K562 (cell line): ENCODE data around the gene PINK1. TPM values are rescaled to one million over a fixed set of nuclear protein-coding genes. Genes with fewer than 3 reads are reported as not detected.
A peak's percentile ranks its signal among the peaks of the same experiment; 100 is the strongest.

Experiments
- C11orf30 ChIP-seq: fragments of 450-650 bp; IDR thresholded peaks from 2 replicates; pipeline ENCODE4 v1.6.1; 2016; ENCODE audit warnings: low read depth, mild to moderate bottlenecking
- DPF2 ChIP-seq: fragments of 450-650 bp; IDR thresholded peaks from 2 replicates; pipeline ENCODE4 v1.6.1; 2016
- EP300 ChIP-seq: IDR thresholded peaks from 2 replicates; pipeline ENCODE4 v1.6.1; 2012; ENCODE audit warnings: low read length, improper control_type of control experiment
- GTF2F1 ChIP-seq: IDR thresholded peaks from 2 replicates; pipeline ENCODE4 v1.6.1; 2011; ENCODE audit warnings: low read depth, low read length, improper control_type of control experiment
- HBP1 ChIP-seq: fragments of 450-650 bp; formaldehyde crosslinking; IDR thresholded peaks from 2 replicates; pipeline ENCODE4 v1.4.0; 2022; ENCODE audit warnings: missing genetic modification characterization
- PRDM10 ChIP-seq: fragments of 450-650 bp; IDR thresholded peaks from 2 replicates; pipeline ENCODE4 v1.6.1; 2018; ENCODE audit not compliant: partially characterized antibody
- RBM15 ChIP-seq: fragments of 200-400 bp; formaldehyde crosslinking; IDR thresholded peaks from 2 replicates; pipeline ENCODE4 v1.6.1; 2018; ENCODE audit warnings: mild to moderate bottlenecking, low read length, moderate library complexity; ENCODE audit not compliant: insufficient read depth
- REST ChIP-seq, 2 experiments: fragments of 450-650 bp; formaldehyde crosslinking in 1 of 2; IDR thresholded peaks; 2 replicates each; pipeline versions ENCODE4 v1.4.0 to v1.6.1; 2014 to 2020; ENCODE audit warnings: mild to moderate bottlenecking in 2 of 2, borderline replicate concordance in 1 of 2, low read depth in 1 of 2
- ZNF146 ChIP-seq: IDR thresholded peaks from one replicate; pipeline ENCODE4 v1.6.1; 2018; ENCODE audit warnings: missing compliant biosample characterization; ENCODE audit not compliant: unreplicated experiment
- ZNF197 ChIP-seq: fragments of 200-800 bp; sonication (Bioruptor generic); IDR thresholded peaks from 2 replicates; pipeline ENCODE4 v1.6.1; 2016; ENCODE audit warnings: low read depth, missing genetic modification characterization, missing compliant biosample characterization
- ZNF224 ChIP-seq: sonication (generic); formaldehyde crosslinking; IDR thresholded peaks from 2 replicates; pipeline ENCODE4 v1.8.0; 2022; ENCODE audit warnings: mild to moderate bottlenecking, missing genetic modification reagents
- ZNF57 ChIP-seq: fragments of 450-650 bp; formaldehyde crosslinking; IDR thresholded peaks from 2 replicates; pipeline ENCODE4 v1.4.0; 2020; ENCODE audit warnings: mild to moderate bottlenecking, moderate library complexity
- ZNF586 ChIP-seq: fragments of 450-650 bp; formaldehyde crosslinking; conservative IDR thresholded peaks from 2 replicates; pipeline ENCODE4 v1.4.0; 2020; ENCODE audit warnings: mild to moderate bottlenecking, moderate library complexity
- polyA plus RNA-seq, 8 experiments: library from polyadenylated mRNA; depleted of rRNA in 4 of 8; stranded (reverse) in 5 of 8; unstranded in 3 of 8; fragments of >200 nt; fragmentation: Nextera tagmentation in 2 of 8; fragmentation: Illumina TruSeq in 1 of 8; extraction: Ambion mirVana in 2 of 8; extraction: Trizol in 1 of 8; gene quantifications; 2 replicates each; pipeline versions ENCODE4 v1.2.1 to v1.2.3, GENCODE V29; 2011 to 2014; ENCODE audit warnings: inconsistent platforms in 1 of 8, missing spikeins in 1 of 8
- total RNA-seq, 7 experiments: library from RNA; depleted of rRNA in 6 of 7; stranded (reverse); fragments of >200 nt in 6 of 7; fragmentation: Illumina TruSeq in 2 of 7; extraction: Trizol in 2 of 7; gene quantifications; 2 replicates each; pipeline versions ENCODE4 v1.2.1 to v1.2.3, GENCODE V29; 2011 to 2021; ENCODE audit warnings: low replicate concordance in 1 of 7

PINK1 gene
- total and polyA plus RNA-seq, 9 of the 15 experiments (the other 6 are each of a cell fraction or from before 2014, with no cell fraction given): 1.5 to 11.3 (median 6.8) TPM

- peak; percentile 66 for TF ChIP-seq REST (IDR thresholded peaks at IDR 0.05; ENCODE audit: borderline replicate concordance)
- peak; percentile 20; the same call in 1 of the 2 replicates for TF ChIP-seq REST (CRISPR knock-in tag; IDR thresholded peaks at IDR 0.05; ENCODE audit: low read depth)
- no peak for TF ChIP-seq GTF2F1
- peak; percentile 37; the same call in 1 of the 2 replicates for TF ChIP-seq EP300
- TF ChIP-seq ZNF586: no peak
- no peak for TF ChIP-seq ZNF224 (CRISPR knock-in tag)
- TF ChIP-seq ZNF197 (CRISPR knock-in tag): no peak
- TF ChIP-seq PRDM10: peak; percentile 72
- no peak for TF ChIP-seq ZNF57 (CRISPR knock-in tag)
- no peak for TF ChIP-seq RBM15
- no peak for TF ChIP-seq HBP1 (CRISPR knock-in tag)
- TF ChIP-seq ZNF146 (CRISPR knock-in tag): no peak
- TF ChIP-seq C11orf30: no peak
- no peak for TF ChIP-seq DPF2
Observed at GRCh38 chr1:20696397-20697333, 63.4 kb downstream of the PINK1 start (continued).
